NCI-H226 (cell line): ENCODE results near the gene FANK1.
"Not testable (repeated sequence)": the region's sequence is repeated elsewhere in the genome, so short reads cannot be mapped to it uniquely, and the experiment has no call there.

ENCODE experiments used
- DNase-seq: peaks from one replicate; pipeline ENCODE4 v3.0.0-alpha.2; 2015

Gene FANK1

DNA sequence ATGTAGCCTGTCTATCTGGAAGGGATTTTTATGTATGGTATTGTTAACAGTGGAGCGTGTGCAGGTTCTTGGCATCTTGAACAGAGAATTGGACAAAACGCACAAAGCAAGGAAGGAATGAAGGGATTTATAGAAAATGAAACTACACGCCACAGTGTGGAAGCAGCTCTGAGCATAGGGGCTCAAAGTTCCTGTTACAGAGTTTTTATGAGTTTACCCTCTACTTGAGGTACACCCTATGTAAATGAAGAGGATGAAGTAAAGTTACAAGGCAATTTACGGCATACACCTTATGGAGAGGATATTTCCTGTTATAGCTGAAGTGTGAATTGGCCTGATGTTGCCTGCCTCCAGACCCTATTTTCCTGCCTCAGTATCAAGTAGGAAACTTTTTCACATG, 33.3 kb downstream of the FANK1 start:
- no peak for DNase-seq

DNA sequence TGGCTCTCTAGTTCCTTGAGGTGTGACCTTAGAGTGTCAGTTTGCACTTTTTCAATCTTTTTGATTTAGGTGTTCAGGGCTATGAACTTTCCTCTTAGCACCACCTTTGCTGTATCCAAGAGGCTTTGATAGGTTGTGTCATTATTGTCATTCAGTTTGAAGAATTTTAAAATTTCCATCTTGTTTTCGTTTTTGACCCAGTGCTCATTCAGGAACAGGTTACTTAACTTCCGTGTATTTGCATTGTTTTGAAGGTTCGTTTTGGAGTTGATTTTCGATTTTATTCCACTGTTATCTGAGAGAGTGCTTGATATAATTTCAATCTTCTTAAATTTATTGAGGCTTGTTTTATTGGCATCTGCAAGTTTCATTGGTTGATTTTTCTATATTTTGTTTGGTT, 37.3 kb downstream of the FANK1 start:
- DNase-seq = no peak

DNA sequence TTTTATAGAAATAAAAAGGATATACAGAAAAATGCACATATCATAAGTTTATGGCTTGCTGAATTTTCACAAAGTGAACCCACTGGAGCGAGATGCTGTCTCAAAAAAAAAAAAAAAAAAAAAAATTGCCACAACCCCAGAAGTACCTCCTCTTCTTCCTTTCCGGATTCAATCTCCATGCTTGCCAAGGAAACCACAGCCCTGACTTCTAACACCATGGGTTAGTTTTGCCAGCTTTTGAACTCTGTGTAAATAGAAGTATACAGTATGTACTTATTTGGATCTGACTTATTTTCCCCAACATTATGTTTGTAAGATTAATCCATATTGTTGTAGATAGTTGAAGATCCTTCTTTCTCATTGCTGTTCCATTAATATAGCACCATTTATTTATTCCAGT, 40.0 kb downstream of the FANK1 start:
- DNase-seq = no peak

DNA sequence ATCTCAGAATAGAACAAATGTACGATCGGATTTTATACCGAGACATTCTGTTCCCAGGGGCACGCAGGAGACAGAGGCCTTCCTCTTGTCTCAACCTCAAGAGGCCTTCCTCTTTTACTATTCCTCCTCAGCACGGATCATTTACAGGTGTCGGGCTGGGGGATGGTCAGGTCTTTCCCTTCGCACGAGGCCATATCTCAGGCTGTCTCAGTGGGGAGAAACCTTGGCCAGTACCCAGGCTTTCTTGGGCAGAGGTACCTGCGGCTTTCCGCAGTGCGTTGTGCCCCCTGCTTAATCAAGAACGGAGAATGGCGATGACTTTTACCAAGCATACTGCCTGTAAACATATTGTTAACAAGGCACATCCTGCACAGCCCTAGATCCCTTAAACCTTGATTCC, 44.2 kb downstream of the FANK1 start:
- DNase-seq = no peak

DNA sequence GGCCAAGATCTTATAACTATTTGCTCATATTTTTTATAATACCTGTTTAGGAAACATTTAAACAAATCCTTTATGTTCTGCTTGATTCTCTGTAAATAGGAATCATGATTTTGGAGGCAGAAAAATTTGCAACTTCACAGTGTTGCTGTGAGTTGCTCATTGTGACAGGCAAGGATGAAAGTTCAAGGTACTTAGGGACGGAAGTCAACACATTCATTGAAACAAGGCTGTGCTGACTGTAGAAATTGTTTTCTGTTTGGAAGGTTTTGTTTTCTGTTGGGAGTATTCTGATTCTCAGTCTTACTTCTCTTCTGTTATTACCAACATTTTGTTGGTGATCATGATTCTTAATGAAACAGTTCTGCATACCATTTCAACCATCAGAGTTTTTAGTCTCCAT, 54.9 kb downstream of the FANK1 start:
- no peak for DNase-seq

DNA sequence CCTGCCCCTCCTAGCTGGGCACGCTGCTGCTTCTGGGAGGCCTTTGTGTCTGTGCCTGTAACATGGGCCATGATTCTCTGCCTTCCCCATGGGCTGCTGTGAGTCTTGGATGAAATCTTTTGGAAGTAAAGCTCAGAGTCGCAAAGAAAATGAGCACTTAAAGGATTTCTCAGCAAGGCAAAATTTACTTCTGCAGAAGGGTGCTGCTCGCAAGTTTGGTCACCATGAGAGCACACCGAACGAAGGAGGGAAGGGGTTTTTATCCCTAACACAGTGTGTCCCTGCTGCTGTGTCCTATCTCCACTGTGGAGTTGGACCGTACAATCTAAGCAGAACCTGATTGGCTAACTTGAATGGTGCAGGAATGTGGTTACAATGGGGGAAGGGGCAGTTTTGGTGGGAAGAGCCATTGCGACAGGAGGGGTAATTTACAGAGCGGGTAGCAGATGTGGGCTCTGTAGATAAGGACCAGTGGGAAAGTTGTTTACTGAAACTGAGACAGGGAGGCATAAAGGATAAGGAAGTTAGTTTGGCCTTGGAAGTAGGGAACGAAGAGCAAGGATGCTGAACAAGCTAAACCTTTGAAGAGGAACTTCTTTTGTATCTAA, 57.5 kb downstream of the FANK1 start:
- DNase-seq = no peak

DNA sequence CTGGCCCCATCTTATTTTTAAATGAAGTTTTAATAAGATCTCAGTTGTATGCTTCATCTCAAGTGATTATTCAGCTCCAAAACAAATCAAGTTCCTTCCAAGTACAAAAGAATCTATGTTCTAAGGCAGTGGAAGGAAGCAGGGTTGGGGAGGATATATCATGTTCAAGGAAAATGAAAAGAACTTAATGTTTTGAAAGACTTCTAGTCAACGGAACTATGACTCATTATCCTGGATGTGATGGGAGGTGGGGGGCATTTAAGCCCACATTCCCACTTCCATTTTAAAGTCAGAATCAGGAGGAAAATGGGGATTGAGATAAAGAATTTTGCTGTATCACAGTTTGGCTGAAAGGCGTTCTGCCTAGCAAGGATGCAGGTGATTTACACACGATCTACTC, 59.4 kb downstream of the FANK1 start:
- DNase-seq = no peak

DNA sequence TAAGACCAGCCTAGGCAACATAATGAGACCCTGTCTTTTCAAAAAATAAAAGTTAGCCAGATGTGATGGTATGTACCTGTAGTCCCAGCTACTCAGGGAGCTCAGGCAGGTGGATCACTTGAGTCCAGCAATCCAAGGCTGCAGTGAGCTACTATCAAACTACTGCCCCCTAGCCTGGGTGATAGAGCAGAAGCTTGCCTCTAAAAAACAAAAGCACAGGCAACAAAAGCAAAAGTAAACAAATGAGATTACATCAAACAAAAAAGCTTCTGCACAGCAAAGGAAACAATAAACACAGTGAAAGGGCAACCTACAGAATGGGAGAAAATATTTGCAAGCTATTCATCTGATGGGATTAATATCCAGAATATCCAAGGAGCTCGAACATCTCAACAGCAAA, 65.4 kb downstream of the FANK1 start:
- DNase-seq = no peak

DNA sequence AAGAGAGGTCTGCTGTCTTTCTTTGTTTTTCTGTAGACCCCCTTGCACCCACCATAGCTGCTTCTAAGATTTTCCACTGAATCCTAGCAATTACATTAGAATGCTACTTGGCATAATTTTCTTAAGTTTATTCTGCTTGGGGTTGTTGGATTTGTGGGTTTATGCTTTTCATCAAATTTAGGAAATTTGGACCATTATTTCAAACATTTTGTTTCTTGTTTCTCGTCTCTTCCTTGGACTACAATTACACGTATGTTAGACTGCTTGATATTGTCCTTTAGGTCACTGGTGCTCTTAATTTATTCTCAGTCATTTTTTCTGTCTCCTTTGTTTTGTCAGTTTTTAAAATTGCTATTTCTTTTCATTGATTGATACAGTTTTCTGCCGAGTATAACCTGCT, 65.8 kb downstream of the FANK1 start:
- DNase-seq = no peak

DNA sequence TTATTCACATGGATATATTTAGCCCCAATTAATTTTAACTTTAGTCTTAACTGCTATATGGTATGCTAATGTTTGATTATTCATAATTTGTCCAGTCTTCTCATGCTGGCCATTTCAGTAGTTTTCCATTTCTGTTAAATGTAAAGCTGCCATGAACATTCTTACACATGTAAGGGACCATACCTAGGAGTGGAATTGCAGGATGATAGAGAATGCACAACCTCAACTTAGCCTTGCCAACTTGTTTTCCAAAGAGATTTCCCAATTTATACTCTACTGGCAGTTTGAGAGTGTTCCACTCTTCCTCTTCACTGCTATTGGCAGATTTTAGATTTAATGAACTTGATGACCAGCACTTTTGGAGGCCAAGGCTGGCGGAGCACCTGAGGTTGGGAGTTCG, 68.2 kb downstream of the FANK1 start:
- DNase-seq = no peak

DNA sequence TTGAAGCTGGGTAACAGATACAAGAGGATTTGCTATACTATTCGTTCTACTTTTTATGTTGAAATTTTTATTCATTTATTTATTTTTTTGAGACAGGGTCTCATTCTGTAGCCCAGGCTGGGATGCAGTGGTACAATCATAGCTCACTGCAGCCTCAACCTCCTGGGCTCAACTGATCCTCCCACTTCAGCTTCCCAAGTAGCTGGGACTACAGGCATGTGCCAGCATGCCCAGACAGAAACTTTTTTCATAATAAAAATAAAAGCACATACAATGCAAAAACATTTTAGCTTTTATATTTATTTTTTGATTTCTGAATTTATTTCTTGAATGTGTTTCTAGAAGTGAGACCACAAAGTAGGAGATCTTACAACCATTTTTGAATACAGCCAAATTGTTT, 71.2 kb downstream of the FANK1 start:
- DNase-seq = no peak

DNA sequence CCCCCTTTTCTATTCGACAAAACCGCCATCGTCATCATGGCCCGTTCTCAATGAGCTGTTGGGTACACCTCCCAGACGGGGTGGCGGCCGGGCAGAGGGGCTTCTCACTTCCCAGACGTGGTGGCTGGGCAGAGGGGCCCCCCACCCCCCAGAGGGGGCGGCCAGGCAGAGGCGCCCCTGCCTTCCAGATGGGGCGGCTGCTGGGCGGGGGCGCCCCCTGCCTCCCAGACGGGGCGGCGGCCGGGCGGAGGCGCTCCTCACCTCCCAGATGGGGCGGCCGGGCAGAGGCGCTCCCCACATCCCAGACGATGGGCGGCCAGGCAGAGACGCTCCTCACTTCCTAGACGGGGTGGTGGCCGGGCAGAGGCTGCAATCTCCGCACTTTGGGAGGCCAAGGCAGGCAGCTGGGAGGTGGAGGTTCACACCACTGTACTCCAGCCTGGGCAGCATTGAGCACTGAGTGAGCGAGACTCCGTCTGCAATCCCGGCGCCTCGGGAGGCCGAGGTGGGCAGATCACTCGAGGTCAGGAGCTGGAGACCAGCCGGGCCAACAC, 73.8 kb downstream of the FANK1 start:
- DNase-seq = not testable (repeated sequence)

DNA sequence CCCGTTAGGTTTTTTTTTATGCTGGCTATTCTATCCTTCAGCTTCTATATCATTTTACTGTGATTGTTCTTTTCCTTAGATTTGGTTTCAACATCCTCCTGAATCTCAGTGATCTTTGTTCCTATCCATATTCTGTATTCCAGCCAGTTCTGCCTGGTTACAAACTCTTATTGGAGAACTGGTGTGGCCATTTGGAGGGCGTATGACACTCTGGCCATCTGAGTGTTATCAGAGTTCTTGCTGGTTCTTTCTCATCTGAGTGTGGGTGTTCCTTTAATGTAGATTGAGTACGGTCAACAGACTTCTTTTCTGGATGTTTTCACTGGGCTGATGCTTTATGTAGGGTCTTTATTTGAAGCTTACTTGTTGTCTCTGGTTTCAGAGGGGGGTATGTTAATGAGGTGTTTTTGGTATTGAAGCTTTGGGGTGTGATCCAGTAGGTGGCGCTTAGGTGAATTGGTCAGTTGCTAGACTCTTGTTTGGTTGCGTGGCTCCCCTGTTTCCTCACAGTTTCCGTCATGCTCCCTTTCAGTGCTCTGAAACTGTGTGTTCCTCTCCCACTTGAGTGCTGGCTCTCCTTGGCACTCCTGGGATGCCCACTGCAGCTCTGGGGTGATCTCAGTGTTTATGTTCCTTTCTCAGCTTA, 80.7 kb downstream of the FANK1 start:
- no peak for DNase-seq

DNA sequence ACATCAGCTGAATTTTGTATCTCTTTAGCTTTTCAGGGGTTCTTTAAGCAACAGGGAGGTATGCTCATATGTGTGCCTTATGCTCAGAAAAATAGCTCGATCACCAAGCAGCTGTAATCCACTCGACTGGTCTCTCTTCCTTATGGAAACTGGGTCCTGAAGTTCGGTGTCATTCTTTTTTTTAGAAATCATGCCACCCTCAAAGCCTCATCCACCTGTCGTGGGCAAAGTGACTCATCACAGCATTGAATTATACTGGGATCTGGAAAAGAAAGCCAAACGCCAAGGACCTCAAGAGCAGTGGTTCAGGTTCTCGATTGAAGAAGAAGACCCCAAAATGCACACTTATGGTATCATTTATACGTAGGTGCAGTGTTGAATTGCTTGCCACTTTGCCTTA, 83.6 kb downstream of the FANK1 start:
- DNase-seq = no peak

DNA sequence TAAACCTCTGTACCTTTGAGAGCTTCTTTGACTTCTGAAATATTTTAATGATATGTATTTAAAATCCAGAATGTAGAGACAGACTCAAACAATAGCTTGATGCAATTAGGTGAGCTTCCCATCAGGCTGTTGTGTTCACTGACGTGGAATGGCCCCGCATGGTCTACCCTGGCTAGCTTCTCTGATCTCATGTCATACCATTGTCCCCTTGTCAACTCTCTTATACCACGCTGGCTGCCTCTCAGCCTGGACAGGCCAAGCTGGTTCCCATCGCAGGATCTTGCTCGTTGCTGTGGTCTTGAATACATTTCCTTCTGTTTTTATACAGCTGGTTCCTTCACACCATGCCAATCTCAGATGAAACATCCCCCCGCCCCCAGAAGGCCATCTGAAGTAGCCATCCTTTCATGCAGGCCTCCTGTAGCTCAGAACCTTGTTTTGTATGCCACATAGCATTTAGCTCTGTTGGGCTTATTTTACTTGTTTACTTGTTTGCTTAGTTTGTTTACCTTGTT, 84.2 kb downstream of the FANK1 start:
- DNase-seq = no peak

DNA sequence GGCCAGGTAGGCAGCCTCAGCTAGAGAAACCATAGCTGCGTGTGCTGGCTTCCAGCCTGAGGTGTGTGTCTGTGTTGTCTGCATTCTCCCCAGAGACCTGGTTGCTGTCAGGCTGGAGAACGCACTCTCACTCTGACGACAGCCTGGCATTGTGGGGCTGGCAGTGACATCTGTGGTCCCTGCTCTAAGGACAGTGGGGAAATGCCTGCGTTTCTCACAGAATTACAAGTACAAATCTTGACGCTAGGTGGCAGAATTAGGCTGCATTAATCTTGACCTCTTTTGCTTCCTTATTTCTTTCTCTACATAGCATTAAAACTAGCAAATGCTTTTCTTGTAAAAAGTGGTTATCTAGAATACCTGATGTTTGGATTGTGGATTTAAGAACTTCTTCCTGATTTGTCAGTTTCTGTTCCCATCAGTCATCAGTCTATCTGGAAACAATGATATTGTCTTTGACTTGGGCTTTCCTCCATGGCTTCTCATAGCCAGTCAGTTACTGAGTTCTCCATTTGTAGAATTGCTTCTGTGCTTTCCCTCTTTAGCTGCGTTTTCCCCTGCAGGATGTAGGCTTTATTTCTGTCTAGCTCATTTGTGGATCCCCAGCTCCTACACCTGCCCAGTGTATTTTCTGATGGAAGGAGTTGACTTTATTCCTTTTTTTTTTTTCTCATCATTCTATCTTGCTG, 86.0 kb downstream of the FANK1 start:
- DNase-seq = no peak

DNA sequence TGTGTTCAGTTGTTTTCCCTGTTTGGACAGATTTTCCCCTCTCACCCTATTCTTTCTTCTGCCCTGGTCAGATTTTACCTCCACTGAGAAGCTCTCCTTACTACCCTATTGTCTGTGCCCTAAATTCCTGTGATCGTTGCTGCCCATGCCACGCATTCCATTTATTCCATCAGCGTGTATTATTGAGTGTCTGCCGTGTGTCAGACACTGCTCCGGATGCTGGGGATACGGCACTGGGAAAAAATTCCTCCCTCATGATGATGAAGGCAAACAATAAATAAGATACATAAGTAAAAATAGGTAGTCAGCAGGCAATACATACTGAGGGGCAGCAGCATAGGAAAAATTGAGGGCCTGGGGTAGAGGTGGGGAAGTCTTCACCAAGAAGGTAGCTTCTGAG, 86.8 kb downstream of the FANK1 start:
- no peak for DNase-seq

DNA sequence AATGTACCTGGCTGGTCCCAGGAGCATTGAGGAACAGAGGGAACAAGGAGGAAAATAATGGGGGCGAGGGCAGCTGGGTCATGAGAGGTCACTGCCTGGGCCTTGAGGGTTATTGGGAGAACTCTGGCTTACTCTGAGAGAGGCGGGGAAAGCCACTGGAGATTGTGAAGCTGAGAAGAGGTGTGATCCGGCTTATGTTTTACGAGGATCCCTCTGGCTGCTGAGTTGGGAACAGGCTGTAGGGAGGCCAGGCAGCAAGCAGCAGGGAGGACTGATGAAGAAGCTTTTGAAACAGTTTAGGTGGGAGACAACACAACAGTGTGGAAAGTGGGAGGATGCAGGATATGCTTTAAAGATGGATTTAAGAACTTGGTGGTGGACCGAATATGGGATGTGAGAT, 87.3 kb downstream of the FANK1 start:
- no peak for DNase-seq

DNA sequence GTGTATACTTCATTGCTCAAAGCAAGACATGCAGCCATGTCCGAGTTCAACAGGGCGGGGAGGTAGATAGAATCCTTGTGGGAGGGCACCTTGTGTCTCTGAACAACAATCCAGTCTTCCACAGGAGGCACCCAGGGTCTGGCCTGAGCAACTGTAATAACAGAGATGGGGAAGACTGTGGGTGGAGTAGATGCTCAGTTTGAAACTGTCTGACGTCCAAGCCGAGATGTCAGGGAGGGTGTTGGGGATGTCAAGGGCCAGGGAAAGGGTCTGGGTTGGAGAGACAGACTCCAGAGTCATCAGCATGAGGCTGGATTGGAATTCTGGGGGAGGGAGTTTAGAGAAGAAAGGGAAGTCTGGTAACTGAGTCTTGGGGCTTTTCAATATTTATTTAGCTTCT, 88.0 kb downstream of the FANK1 start:
- no peak for DNase-seq

DNA sequence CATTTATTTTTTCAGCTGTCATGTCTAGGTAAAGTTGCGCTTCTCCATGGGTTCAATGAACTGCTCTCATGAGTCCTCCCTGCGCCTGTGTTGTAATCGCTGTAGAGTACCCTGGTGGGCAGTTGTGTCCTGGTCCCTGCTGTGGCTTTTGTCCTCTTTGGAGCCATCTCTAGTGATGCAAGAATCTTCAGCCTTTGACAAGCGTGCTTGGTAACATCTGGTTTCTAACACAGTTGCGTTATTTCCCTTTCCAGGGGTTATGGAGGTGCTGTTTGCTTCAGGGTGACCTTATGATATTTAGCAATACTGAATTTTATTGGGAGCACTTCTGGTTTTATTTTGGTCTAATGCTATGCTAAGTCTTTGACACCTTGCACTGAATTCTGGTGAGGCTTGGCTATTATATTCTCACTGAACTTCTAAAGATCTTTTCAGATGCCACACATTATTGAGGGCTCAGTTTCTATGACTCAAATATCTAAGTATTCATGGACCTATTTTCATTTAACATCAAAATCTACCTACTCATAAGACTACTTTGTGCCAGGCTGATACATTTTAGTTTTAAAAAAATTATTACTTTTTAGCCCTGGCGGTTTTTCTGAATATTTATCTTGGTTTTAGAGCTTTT, 88.6 kb downstream of the FANK1 start:
- no peak for DNase-seq

DNA sequence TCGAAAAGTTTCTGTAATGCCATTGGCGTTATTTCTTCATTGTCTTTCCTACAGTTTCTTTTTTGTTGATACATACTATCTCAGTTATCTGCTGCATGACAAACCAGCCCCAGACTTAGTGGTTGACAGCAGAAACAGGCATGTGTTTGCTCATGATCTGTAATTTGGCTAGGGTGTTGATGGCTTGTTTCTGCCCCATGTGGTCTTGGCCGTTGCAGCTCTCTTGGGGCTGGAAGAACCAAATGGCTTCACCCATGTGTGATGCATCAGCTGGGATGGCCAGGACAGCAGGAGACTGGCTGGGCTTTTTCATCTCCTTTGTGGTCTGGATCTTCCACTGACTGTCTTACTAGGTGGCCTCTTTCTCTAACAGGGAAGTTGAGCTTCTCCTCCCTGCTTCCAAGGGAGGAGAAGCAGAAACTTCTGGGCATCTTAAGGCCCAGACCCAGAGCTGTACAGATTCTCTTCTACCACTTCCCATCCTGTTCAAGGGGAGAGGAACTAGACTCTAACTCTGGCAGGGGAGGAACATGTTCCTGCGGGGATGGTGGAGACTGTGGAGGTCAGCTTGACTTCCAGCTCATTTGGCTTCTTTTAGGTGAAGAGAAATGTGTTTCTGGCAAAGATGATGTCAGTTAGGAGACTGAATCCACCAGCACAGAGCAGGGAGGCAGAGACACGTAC, 89.3 kb downstream of the FANK1 start:
- no peak for DNase-seq

DNA sequence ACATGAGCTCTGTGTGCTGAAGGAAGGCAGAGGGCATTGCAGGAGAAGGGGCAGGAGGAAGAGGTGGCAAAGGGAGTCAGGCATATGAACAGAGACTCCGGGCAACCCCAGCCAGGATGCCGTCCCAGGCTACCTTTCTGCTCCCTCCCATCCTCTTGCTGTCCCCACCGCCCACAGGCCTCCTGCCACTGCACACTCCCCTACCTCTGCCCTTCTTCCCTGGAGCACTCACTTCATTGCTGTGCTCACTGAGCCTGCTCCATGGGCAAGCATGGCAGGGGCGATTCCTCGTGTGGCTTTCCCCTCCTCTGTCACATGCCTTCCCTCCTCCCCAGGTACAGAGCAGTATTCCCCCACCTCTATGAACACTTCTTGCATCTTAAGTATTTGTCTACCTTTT, 93.4 kb downstream of the FANK1 start:
- no peak for DNase-seq

DNA sequence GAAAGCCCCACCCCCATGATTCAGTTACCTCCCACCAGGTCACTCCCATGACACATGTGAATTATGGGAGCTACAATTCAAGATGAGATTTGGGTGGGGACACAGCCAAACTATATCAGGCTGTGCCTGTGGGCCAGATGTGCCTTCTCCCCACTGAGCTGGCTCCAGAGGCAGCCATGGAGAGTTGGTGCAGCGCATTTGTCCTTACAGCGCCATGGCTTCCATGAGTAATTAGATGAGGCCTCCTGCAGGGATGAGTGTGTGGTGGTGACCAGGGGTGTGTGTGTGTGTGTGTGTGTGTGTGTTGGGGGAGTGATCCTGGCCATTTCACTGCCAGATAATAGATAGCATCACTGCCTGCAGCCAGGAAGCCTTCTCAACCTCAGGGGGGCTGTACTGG, 94.6 kb downstream of the FANK1 start:
- DNase-seq = no peak
